ENCODE results near the gene AXL.

AXL gene

DNA sequence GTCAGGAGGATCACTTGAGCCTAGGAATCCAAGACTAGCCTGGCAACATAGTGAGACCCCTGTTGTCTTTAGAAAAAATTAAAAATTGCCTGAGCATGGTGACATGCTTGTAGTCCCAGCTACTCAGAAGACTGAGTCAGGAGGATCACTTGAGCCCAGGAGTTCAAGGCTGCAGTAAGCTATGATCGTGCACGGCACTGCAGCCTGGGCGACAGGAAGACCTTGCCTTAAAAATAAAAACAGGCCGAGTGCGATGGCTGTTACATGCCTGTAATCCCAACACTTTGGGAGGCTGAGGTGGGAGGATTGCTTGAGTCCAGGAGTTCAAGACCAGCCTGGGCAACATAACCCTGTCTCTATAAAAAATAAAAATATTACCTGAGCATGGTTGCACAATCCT is 50.5 kb downstream of the AXL start:
- TF ChIP-seq ZBTB7A (IDR thresholded peaks at IDR 0.05; ENCODE audit: low read depth) = no peak
- TF ChIP-seq TAF1 (IDR thresholded peaks at IDR 0.05; ENCODE audit: low read depth) = no peak
- TF ChIP-seq FOXM1 (IDR thresholded peaks at IDR 0.05; ENCODE audit: borderline replicate concordance, low read depth) = no peak
- TF ChIP-seq CEBPB (IDR thresholded peaks at IDR 0.05) = no peak
- TF ChIP-seq, protein P1, sequence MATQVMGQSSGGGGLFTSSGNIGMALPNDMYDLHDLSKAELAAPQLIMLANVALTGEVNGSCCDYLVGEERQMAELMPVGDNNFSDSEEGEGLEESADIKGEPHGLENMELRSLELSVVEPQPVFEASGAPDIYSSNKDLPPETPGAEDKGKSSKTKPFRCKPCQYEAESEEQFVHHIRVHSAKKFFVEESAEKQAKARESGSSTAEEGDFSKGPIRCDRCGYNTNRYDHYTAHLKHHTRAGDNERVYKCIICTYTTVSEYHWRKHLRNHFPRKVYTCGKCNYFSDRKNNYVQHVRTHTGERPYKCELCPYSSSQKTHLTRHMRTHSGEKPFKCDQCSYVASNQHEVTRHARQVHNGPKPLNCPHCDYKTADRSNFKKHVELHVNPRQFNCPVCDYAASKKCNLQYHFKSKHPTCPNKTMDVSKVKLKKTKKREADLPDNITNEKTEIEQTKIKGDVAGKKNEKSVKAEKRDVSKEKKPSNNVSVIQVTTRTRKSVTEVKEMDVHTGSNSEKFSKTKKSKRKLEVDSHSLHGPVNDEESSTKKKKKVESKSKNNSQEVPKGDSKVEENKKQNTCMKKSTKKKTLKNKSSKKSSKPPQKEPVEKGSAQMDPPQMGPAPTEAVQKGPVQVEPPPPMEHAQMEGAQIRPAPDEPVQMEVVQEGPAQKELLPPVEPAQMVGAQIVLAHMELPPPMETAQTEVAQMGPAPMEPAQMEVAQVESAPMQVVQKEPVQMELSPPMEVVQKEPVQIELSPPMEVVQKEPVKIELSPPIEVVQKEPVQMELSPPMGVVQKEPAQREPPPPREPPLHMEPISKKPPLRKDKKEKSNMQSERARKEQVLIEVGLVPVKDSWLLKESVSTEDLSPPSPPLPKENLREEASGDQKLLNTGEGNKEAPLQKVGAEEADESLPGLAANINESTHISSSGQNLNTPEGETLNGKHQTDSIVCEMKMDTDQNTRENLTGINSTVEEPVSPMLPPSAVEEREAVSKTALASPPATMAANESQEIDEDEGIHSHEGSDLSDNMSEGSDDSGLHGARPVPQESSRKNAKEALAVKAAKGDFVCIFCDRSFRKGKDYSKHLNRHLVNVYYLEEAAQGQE (IDR thresholded peaks at IDR 0.05; ENCODE audit: low read depth) = no peak
- TF ChIP-seq TCF12 (IDR thresholded peaks at IDR 0.05; ENCODE audit: low read depth) = no peak
- TF ChIP-seq EGR1 (IDR thresholded peaks at IDR 0.05) = no peak
- no peak for TF ChIP-seq CREB1 (IDR thresholded peaks at IDR 0.05; ENCODE audit: low read depth)
- no peak for TF ChIP-seq TEAD4 (IDR thresholded peaks at IDR 0.05)
- TF ChIP-seq EP300 (IDR thresholded peaks at IDR 0.05; ENCODE audit: borderline replicate concordance) = no peak
- no peak for TF ChIP-seq NFIC (IDR thresholded peaks at IDR 0.05)
- TF ChIP-seq, protein P2, sequence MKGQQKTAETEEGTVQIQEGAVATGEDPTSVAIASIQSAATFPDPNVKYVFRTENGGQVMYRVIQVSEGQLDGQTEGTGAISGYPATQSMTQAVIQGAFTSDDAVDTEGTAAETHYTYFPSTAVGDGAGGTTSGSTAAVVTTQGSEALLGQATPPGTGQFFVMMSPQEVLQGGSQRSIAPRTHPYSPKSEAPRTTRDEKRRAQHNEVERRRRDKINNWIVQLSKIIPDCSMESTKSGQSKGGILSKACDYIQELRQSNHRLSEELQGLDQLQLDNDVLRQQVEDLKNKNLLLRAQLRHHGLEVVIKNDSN (IDR thresholded peaks at IDR 0.05) = no peak
- no peak for TF ChIP-seq YY1 (IDR thresholded peaks at IDR 0.05; ENCODE audit: low read depth)
- no peak for TF ChIP-seq RAD21 (IDR thresholded peaks at IDR 0.05; ENCODE audit: low read depth)
- TF ChIP-seq, protein P3, sequence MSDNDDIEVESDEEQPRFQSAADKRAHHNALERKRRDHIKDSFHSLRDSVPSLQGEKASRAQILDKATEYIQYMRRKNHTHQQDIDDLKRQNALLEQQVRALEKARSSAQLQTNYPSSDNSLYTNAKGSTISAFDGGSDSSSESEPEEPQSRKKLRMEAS (IDR thresholded peaks at IDR 0.05) = no peak

DNA sequence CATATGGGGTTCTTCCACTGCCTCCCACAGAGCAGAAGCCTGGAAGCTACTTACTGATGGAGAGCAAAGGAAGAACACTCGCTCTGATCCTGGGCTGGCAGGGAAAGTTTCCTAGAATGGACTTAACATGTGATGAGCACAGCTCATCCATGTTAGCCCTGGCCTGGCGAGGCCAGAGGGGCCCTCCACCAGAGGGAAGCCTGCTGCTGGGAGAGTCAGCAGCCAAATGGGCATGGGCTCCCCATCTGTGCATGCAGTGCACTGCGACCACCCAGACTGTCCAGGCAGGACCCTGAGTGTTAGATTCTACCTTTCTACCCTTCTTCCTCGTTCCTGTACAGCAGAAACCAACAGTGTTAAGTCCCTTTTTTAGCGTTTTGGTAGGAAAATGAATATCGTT is 54.1 kb downstream of the AXL start:
- TF ChIP-seq TAF1 (IDR thresholded peaks at IDR 0.05; ENCODE audit: low read depth) (no peak), EP300 (IDR thresholded peaks at IDR 0.05; ENCODE audit: borderline replicate concordance) (no peak), ZBTB7A (IDR thresholded peaks at IDR 0.05; ENCODE audit: low read depth) (no peak), EGR1 (IDR thresholded peaks at IDR 0.05) (no peak)
- TF ChIP-seq, protein P1 (IDR thresholded peaks at IDR 0.05; ENCODE audit: low read depth) = no peak

DNA sequence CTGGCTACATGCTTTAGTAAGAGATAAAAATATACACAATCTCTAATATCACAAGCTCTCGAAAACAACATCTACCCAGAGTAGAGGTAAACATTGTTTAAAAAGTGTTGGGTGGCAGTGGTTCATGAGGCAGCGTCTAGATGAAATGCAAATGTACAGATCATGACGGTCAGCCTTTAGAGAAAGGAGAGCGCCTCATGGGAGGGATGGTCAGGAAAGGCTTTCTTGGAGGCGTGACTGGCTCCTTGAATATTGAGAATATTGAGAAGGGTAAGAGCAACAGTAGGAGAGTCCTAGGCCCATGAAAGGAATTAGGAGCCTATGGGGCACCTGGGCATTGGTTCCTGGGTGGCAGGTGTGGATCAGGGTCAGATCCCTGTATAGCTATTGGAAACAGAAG is 55.8 kb downstream of the AXL start:
- TF ChIP-seq TCF12 (IDR thresholded peaks at IDR 0.05; ENCODE audit: low read depth) (no peak), EP300 (IDR thresholded peaks at IDR 0.05; ENCODE audit: borderline replicate concordance) (no peak), CEBPB (IDR thresholded peaks at IDR 0.05) (no peak), RAD21 (IDR thresholded peaks at IDR 0.05; ENCODE audit: low read depth) (no peak), TAF1 (IDR thresholded peaks at IDR 0.05; ENCODE audit: low read depth) (no peak), FOXM1 (IDR thresholded peaks at IDR 0.05; ENCODE audit: borderline replicate concordance, low read depth) (no peak), YY1 (IDR thresholded peaks at IDR 0.05; ENCODE audit: low read depth) (no peak), EGR1 (IDR thresholded peaks at IDR 0.05) (no peak), TEAD4 (IDR thresholded peaks at IDR 0.05) (no peak), NFIC (IDR thresholded peaks at IDR 0.05) (no peak)
- TF ChIP-seq, protein P2 (IDR thresholded peaks at IDR 0.05) = no peak
- TF ChIP-seq, protein P3 (IDR thresholded peaks at IDR 0.05) = no peak
- TF ChIP-seq, protein P1 (IDR thresholded peaks at IDR 0.05; ENCODE audit: low read depth) = no peak

DNA sequence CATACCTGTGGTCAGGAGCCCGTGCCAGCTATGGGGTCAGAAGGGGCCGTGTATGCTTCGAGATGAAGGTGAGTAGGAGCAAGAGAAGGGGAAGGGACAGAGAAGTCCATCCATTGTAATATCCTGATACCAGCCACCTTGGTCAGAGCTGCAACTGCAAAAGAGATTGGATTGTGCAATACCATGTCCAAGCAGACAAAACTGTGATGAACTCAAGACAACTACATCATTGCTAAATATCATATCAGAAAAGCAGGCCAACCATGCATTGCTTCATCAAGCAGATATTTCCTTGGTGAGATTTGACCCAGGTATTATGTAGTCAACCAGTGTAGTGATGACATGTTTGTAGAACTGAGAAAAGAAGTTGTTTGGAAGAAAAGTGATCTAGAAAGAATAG is 57.2 kb downstream of the AXL start:
- TF ChIP-seq, protein P3 (IDR thresholded peaks at IDR 0.05) = no peak
- TF ChIP-seq CEBPB (IDR thresholded peaks at IDR 0.05) = peak; percentile 55; the same call in 1 of the 2 replicates
- TF ChIP-seq EP300 (IDR thresholded peaks at IDR 0.05; ENCODE audit: borderline replicate concordance) = no peak
- TF ChIP-seq, protein P2 (IDR thresholded peaks at IDR 0.05) = no peak
